Tibial nerve (tissue), 4 donors: Measurements from ENCODE around the gene APPL1.

ENCODE experiments used
- EP300 ChIP-seq, 2 donors: sonication (generic); formaldehyde crosslinking; IDR thresholded peaks; one replicate each; pipeline ENCODE4 v1.6.1; 2017; ENCODE audit warnings: antibody characterized with exemption in 2 of 2, mild to moderate bottlenecking in 1 of 2
- POLR2A ChIP-seq, 2 donors: fragments of 450-650 bp; IDR thresholded peaks; one replicate each; pipeline ENCODE4 v1.6.1; 2017; ENCODE audit warnings: antibody characterized with exemption in 2 of 2, mild to moderate bottlenecking in 2 of 2, moderate library complexity in 2 of 2
- TF ChIP-seq, protein P1 (sequence below), 5 experiments: fragments of 200-600 bp in 3 of 5; fragments of 450-650 bp in 2 of 5; sonication (generic) in 3 of 5; IDR thresholded peaks; one replicate each; pipeline ENCODE4 v1.5.1; 2016 to 2019; ENCODE audit warnings: antibody characterized with exemption in 5 of 5, mild to moderate bottlenecking in 3 of 5, moderate library complexity in 2 of 5

DNA sequence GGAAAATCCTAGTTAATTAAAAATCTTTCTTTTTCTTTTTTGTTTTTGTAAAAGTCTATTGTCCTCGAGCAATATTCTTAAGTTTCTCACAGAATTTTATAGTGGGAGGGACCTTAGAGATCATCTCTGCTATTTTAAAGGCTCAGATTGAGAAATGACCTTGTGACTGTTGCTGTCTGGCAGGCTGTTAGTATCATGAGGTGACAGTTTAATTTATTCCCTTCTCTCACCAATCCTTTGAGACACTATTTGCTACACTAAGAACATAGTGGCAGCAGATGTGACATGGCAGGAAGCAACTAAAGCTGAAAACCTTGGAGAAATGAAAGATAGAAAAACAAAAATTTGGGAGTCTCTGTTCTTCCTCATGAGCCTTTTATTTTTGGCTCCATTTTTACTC is 24.9 kb downstream of the APPL1 start:
- TF ChIP-seq EP300 (IDR thresholded peaks at IDR 0.05) (no peak), POLR2A (IDR thresholded peaks at IDR 0.05) (no peak)
- TF ChIP-seq, protein P1, sequence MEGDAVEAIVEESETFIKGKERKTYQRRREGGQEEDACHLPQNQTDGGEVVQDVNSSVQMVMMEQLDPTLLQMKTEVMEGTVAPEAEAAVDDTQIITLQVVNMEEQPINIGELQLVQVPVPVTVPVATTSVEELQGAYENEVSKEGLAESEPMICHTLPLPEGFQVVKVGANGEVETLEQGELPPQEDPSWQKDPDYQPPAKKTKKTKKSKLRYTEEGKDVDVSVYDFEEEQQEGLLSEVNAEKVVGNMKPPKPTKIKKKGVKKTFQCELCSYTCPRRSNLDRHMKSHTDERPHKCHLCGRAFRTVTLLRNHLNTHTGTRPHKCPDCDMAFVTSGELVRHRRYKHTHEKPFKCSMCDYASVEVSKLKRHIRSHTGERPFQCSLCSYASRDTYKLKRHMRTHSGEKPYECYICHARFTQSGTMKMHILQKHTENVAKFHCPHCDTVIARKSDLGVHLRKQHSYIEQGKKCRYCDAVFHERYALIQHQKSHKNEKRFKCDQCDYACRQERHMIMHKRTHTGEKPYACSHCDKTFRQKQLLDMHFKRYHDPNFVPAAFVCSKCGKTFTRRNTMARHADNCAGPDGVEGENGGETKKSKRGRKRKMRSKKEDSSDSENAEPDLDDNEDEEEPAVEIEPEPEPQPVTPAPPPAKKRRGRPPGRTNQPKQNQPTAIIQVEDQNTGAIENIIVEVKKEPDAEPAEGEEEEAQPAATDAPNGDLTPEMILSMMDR (IDR thresholded peaks at IDR 0.05): no peak
